Muscle of arm (tissue), 12 donors: ENCODE data around the gene SPPL2C. TPM values are rescaled to one million over a fixed set of nuclear protein-coding genes. Genes with fewer than 3 reads are reported as not detected.

Source experiments
- DNase-seq: peaks from one replicate; pipeline ENCODE4 v3.0.0-alpha.2; 2013
- polyA plus RNA-seq, 12 donors: library from polyadenylated mRNA; unstranded; fragments of 120-200 nt; gene quantifications; one replicate each; pipeline ENCODE4 v1.2.1, GENCODE V29; 2013; ENCODE audit not compliant: insufficient read length in 12 of 12

SPPL2C gene
- polyA plus RNA-seq, 12 donors, result not detected

DNA sequence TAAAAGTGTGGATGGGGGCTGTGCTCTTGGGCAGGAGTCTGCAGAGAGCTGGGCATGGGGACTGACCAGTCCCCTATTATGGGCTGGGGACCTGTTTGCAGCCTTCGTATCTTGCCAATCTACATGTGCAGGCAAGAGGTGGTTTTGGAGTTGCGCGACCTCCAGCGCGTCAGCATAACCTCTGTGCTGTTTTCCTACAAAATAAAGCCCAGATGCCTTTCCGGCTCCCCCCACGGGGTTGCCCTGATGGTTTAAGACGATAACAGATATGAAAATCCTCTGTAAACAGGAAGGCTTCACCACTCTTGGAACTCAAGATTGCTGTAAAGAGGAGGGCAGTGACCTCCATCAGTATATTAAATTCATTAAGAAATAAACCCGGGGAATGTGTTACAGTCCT is 16.5 kb upstream of the SPPL2C start:
- no peak for DNase-seq

- no peak for DNase-seq
Observed at GRCh38 chr17:45828582-45829133, 16.0 kb upstream of the SPPL2C start.

DNA sequence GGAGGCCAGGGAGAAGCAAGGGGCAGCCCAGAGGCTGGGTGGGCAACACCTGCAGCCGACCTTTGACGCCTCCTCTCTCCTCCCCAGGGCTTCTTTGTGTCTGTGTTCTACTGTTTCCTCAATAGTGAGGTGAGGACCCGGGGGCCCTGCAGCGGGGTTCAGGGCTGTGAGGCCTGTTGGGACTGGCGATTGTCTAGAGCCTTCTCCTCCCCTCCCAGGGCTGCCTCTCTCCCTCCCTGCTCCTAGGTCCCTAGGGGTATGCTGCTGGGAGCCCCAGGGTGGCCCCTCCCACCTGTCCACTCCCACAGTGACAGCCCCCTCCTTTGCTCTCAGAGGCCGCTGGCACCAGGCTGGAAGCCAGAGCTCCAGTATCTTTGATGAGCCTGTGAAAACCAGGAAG is 10.8 kb upstream of the SPPL2C start:
- no peak for DNase-seq

GRCh38 chr17:45834471-45835396 is 9.9 kb upstream of the SPPL2C start:
- DNase-seq, result no peak

DNA sequence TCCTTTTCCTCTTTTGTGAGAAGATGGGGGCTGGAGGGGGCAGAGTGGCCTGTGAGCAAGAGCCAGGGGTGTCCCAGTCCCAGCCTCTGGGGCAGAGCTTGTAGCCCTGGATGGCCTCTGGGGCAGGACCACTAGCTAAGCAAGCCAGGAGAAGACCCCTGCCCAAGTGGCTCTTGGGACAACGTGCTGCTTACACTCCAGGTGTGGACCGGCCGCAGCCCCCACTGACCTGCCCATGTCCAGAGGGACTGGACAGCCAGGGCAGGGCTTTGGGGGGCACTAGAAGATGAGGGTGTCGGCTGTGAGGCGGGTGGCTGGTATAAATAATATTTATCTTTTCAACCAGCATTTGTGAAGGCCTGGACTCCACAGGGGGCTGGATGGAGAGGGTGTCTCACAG is 9.2 kb upstream of the SPPL2C start:
- no peak for DNase-seq

DNA sequence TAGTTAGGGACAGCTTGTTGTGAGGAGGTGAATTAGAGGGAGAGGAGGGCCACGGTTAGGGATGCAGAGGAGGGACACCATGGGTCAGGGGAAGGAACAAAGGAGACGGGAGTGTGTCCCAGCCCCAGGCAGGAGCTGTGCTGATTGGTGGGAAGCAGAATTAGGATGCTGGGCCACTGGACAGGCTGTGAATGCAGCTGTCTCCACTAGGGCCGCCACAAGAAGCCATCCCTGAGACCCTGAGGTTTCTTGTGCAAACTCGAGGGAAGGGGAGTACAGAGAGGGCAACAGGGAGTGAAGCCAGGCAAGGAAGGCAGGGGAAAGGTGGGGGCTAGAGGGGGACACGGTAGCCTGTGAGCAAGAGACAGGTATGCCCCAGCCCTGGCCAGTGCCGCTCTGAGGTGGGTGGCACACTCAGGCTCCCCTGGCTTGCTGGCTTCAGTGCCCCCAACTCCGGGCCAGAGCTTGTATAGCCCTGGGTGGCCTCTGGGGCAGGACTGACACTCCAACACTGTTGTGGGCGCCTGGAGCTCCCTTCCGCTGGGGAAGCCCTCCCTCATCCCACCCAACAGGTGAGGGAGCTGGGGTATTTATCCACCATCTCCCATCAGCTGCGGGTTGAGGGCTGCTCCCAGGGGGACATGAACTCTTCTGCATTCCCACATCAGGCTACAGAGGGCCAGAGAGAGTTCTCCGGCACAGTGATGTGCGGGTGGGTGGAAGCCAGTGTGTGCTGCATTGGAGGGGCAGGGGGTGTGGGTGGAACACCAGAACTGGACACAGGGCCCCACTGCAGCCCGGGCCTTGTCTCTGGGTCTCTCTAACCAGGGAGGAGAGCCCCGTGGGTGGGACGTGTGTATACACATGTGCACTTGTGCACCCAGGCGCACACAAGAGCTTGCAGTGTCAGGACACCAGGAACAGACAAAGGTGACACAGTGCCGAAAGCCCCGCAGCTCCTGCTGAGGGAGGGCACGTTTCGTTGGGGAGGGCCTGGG is 8.3 kb upstream of the SPPL2C start:
- no peak for DNase-seq

- no peak for DNase-seq
Observed at GRCh38 chr17:45837187-45837586, 7.5 kb upstream of the SPPL2C start.

DNA sequence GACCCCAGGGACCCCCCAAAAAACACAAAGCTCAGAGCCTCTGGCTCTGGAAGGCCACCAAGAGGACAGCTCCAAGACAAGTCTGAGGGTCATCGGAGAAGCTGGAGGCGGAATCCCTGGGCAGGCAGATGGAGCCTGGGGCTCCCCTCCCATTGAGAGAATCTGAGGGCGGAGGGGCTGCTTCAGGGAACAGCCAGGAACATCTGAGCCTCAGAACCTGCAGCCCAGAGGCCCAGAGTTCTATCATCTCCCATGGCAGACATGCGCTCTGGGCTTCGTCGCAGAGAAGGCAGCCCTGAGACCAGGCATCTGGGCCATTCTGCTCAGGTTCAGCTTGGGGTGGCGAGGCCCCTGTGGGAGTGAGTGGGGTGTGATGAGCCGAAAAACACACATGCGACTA is 7.1 kb upstream of the SPPL2C start:
- no peak for DNase-seq

DNA sequence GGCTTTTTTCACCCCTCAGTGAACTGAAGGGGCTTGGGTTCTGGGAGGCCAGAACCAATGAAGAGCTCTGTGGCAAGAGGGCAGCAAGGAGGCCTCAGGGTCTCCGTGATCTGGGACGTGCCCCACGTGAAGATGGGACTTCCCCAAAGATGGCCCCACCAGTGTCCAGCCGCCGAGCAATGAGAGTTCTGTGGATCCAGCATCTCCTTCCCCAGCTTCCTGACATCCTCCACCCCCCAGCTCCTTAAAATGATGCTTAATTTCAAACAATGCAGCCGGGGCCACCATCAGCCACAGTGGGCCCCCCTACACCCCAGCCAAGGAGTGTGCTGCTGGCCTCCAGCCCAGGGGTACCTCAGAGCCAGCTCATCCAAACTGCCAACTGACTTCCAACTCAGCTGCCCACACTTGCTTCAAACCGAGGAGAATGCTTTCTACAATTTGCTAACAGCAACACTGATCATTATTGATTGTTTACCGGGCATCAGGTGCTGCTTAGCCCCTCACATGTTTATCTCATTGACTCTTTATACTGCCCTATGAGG is 5.9 kb upstream of the SPPL2C start:
- DNase-seq, result no peak

- no peak for DNase-seq
Observed at GRCh38 chr17:45839442-45839841, 5.2 kb upstream of the SPPL2C start.

- DNase-seq, result no peak
Observed at GRCh38 chr17:45841186-45841585, 3.5 kb upstream of the SPPL2C start.

DNA sequence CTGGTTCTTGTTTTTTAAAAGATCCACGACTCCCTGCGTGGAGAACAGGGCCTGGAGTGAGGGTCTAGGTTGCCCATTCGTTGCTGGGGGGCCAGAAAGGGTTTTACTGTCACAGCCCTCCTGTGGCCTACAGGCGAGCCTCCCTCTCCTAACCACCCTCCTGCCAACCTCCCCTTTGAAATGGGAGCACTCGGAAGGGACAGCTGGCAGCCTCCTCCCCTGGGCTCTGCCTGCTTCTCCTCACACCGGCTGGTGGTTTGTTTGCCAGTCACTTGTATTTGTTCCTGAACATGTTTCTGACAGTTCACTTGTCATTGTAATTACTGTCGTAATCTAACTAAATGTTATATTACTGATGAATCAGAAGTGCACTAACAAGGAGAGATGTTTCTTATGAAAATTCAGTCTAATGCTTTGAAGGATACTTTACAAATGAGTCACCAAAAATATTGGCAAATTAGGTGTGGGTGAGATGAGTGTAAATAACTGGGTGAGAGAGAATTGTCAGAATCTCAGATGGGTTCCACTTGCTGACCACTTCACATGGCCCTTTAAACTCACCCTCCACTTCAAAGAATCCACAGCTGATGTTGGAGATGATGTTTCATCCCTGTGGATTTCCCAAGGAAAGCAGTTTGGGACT is 2.7 kb upstream of the SPPL2C start:
- no peak for DNase-seq

DNA sequence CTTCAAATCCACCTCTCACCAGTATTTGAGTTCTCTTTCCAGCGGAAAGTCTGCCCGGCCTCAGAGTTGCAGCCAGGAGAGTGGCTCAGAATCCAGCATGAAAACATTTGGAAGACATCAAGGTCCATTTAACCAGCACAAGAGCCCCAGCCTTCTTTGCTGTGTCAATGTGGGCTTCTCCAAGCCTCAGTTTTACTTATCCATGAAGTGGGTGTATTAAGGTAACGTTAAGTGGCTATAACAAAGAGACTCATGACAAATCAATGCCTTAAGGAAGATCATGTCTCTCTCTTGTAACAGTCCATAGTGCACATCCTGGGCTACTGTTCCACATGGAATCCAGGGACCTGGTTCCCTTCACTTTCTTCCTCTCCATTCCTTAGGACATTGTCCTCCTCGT is 959 bp upstream of the SPPL2C start:
- no peak for DNase-seq

- DNase-seq, result no peak
Observed at GRCh38 chr17:45845376-45846185, 900 bp downstream of the SPPL2C start.

- DNase-seq, result no peak
Observed at GRCh38 chr17:45846223-45846622, 1.5 kb downstream of the SPPL2C start.

DNA sequence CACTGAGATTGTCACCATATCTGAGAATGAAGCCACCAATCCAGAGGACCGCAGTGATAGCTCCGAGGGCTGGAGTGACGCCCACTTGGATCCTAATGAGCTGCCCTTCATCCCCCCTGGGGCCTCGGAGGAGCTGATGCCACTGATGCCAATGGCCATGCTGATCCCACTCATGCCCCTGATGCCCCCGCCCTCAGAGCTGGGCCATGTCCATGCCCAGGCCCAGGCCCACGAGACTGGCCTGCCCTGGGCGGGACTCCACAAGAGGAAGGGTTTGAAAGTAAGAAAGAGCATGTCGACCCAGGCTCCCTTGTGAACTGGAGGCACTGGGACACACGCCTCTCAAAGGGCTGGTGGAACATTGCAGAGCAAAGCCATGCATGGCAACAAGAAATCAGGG is 2.0 kb downstream of the SPPL2C start:
- DNase-seq, result no peak

DNA sequence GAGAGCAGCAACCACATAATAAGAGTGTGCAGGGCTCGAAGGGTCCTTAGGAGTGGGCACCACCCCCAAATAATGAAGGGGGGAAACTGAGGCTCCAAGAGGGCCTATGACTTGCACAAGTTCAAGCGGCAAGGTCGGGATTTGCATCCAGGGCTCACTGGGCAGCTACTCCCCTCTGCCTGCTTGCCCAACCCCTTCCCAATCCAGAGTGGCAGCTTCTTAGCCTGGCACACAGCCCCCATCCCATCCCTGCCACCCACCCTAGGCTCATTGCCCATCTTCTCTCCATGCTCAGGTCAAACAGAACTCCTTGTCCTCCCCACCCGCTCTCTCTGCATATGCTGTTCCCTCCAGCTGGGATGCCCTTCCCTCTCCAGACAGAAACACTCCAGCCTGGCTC is 2.4 kb downstream of the SPPL2C start:
- no peak for DNase-seq

- DNase-seq, result no peak
Observed at GRCh38 chr17:45847747-45848146, 3.1 kb downstream of the SPPL2C start.

- DNase-seq, result no peak
Observed at GRCh38 chr17:45848405-45848804, 3.7 kb downstream of the SPPL2C start.

DNA sequence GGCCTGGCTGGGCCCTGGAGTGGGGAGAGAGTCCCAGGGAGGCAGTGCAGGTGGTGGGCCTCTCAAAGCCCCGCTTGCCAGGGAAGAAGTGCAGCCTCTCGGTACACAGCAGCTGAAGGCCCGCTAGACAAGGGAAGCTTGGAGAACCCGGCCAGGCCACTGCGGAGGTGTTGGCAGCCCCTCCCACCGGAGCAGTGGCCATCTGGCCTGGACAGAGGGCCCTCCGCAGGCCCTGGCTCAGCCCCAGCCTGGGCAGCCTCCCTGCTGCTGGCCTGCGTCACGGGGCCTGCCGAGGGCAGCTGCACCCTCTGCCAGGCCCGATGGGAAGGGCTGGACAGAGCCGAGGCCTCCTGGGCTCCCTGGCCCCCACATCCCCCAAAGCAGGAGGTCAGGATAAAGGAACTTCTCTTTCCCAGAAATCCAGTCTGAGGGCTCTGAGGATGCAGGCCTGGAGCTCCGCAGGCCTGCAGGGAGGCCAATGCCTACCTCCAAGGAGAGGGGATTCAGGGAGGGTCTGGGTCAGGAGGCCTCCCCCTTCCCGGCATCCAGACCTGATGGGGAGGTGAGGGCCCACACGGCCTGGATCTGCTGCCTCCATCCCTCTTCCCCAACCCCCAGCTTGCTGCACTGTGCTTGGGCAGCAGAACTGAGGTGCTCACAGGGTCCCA is 4.3 kb downstream of the SPPL2C start:
- no peak for DNase-seq
